Spleen (tissue), 7 donors: ENCODE results near the gene TSKU.

Experiments
- POLR2A ChIP-seq, 3 donors: fragments of 450-650 bp; IDR thresholded peaks; one replicate each; pipeline ENCODE4 v1.5.1; 2017; ENCODE audit warnings: antibody characterized with exemption in 3 of 3, mild to moderate bottlenecking in 1 of 3
- POLR2AphosphoS5 ChIP-seq, 3 donors: sonication (generic); formaldehyde crosslinking; IDR thresholded peaks; one replicate each; pipeline ENCODE4 v1.5.1; 2017; ENCODE audit warnings: antibody characterized with exemption in 3 of 3
- TF ChIP-seq, protein P1 (sequence below), 11 experiments: fragments of 200-600 bp in 7 of 11; fragments of 450-650 bp in 4 of 11; sonication (generic) in 4 of 11; IDR thresholded peaks in 8 of 11; conservative IDR thresholded peaks in 3 of 11; 1 replicate in 7 of 11; 2 replicates in 4 of 11; pipeline versions ENCODE4 v1.4.0 to v1.8.0; 2016 to 2021; ENCODE audit warnings: antibody characterized with exemption in 11 of 11, inconsistent platforms in 4 of 11, mild to moderate bottlenecking in 1 of 11
- donor health status: DM: no; HTN: no; CAD: no; lungs with moderate emphysema.
- donor health status: DM: no; HTN: no; CAD: no.
- donor health status: DM: no; HTN: no; CAD: no.

DNA sequence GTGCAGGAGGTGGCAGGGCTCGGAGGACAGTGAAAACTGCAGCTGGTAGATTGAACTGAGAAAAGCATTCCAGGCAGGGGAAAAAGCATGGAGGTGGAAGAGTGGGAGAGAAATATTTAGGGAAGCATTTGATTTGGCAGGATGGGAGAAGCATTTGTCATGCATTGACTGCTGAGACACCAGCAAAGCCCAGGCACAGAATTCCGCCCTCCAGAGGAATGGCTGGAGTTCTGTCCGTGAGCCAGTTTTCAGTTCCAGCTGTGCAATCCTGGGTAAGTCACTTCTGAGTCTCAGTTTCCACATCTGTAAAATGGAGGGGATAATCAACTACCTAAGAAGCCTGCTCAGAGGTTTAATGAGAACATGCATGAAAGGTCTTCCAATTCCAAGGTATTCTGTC, 4.3 kb upstream of the TSKU start:
- TF ChIP-seq, protein P1, sequence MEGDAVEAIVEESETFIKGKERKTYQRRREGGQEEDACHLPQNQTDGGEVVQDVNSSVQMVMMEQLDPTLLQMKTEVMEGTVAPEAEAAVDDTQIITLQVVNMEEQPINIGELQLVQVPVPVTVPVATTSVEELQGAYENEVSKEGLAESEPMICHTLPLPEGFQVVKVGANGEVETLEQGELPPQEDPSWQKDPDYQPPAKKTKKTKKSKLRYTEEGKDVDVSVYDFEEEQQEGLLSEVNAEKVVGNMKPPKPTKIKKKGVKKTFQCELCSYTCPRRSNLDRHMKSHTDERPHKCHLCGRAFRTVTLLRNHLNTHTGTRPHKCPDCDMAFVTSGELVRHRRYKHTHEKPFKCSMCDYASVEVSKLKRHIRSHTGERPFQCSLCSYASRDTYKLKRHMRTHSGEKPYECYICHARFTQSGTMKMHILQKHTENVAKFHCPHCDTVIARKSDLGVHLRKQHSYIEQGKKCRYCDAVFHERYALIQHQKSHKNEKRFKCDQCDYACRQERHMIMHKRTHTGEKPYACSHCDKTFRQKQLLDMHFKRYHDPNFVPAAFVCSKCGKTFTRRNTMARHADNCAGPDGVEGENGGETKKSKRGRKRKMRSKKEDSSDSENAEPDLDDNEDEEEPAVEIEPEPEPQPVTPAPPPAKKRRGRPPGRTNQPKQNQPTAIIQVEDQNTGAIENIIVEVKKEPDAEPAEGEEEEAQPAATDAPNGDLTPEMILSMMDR (IDR thresholded peaks at IDR 0.05 in 8 of 11, conservative IDR thresholded peaks at IDR 0.05 in 3 of 11), result no peak
- no peak for TF ChIP-seq POLR2A (IDR thresholded peaks at IDR 0.05)
- TF ChIP-seq POLR2AphosphoS5 (IDR thresholded peaks at IDR 0.05), result no peak
